ENCODE measurements around the gene PDCD4.
"Not testable (repeated sequence)": the region's sequence is repeated elsewhere in the genome, so short reads cannot be mapped to it uniquely, and the experiment has no call there.

The PDCD4 gene

DNA sequence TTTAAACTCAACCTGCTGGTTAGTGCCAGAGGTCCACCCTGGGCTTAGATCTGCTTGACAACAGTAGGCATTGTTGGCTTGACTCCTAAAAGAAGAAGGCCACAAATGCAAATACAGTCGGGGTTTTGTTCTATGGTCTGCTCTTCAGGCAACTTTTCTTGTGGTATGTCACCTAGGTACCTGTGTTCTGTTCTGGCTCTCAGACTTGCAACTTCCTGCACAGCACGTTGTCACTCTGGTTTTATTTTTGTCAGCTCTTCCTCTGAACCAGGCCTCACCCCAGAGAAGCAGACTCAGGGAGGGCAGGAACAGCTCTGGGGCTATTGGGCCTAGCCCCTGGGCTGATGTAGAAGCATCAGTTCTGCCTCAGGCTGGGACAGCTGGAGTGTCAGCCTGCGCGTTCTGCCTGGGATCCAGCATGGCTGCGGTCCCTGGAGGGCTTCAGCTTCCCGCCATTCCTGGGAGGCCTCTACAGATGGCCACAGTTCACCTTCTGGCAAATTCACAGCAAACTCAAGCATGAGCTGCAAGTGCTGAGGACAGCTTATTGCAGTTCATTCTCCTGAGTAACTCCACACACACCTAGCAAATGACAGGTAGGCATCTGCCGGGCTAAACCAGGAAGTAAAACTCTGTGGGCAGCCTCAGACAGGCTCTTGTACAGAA lies 11.0 kb upstream of the PDCD4 start:
- no peak for DNase-seq

DNA sequence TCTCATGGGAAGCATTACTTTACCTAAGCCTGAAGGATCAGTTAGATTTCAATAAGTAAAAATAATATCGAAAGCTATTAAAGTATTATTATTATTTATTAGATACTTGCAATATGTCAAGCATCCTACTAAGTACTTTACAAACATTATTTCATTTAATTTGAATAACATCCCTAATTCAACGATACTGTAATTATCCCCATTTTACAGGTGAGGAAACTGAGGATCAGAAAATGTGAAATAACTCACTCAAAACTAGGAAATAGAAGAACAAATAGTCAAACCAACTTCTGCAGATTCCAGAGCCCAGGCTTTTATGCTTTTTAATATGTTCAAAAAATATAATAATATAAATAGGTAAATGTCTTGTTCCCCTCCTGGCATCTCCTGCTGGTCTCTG lies 10.3 kb upstream of the PDCD4 start:
- no peak for DNase-seq

DNA sequence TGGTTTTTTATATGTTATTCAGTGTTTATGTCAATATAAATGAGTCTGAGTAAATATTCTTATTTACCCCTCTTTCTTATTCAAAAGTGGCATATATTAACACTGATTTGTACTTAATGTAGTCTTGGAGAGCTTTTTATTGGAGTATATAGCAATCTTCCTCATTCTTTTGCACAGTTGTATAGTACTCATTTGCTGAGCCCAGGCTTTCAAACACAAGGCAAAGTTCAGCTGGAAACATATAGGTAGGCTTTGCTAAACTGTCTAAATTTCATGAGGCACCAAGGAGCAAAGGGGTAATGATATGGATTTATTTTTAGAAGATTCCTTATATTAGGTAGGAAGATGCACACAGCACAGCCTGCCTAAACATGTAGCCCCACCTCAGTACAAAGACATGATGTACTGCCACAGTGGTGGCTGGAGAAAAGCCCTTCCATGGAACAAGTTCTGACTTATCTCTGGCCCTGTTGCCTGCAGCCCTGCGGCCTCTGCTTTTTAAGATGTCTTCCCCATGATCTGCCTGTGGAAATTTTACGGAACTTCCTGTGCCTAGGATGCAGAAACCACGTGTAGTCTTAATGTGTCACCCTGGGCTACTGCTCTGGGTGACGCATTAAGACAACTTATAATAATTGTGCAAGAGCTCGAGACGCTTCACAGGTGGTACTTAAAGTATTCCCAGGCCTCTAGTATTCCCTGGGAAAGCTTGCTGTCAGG lies 9.6 kb upstream of the PDCD4 start:
- no peak for DNase-seq

DNA sequence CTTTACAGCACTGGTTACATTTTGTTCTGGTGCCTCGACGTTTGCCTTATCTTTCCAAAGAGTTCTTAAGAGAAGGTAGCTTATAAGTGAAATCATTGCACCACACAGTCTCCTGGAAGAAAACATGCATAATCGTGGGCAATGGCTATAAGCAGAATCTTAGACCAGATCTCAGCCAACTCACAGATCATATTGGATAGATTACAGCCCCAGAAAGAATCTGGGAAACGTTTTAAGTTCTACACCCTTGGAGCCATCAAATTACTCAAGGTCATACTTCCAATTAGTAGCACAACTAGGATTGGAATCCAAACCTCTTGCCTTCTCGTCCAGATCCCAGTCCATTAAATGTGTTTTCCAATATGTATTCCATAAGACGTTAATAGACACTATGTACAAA lies 8.8 kb upstream of the PDCD4 start:
- DNase-seq, result no peak

DNA sequence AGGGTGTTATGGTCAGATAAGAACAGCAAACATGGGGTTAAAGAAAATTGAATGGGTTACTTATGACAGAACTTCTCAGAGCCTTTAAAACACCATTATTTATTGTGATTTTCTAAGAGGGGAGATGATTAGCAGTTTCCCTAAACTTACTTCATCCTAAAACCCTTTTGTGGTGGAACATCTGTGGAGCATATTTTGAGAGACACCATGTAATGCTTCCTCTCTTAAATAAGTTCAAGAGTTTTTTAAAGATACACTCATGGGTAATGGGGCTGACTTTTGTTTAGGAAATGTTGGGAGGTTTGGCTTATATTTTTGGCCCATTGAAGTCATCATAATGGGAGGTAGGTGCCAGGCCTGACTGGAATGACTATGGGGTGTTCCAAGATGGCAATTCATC lies 8.4 kb upstream of the PDCD4 start:
- no peak for DNase-seq

DNA sequence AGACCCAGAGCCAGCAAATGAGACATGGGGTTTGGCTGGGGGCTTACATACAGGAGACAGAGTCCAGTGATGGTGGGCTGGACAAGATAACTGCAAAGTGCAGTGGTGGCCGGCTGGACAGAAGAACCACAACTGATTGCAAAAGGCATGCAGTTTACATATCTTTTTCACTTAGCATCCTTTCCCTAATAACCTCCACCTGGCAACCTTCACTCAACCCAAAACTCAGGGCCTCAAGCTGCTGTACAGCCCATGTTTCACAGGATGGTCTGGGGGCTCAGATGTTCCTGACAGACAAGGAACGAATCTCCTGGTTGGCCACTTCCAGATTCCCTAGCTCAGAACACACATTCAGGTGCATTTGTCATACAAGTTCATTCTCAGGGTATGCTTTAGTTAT lies 7.8 kb upstream of the PDCD4 start:
- DNase-seq, result no peak

DNA sequence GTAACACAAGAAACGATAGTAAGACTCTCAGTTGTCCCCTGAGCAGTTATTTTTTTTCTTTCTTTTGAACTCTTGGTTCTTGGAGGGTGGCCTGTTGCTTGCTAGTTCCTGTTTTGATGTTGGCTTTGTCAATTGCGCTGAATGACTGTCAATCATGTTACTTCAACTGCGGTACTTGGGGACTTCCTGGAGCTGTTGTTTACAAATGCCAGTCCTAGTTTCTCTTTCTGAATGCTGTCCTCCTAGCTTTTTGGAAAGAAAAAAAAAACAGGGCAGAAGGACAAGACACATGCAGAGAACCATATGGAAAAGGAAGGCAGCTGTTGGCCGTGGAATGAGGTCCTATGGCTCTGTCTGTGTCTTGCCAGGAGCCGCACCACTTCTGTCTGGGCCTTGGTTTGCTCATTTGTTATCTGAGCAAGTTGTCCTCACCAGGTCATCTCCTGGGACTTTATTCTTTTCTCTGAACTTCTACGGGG lies 7.0 kb upstream of the PDCD4 start:
- no peak for DNase-seq

DNA sequence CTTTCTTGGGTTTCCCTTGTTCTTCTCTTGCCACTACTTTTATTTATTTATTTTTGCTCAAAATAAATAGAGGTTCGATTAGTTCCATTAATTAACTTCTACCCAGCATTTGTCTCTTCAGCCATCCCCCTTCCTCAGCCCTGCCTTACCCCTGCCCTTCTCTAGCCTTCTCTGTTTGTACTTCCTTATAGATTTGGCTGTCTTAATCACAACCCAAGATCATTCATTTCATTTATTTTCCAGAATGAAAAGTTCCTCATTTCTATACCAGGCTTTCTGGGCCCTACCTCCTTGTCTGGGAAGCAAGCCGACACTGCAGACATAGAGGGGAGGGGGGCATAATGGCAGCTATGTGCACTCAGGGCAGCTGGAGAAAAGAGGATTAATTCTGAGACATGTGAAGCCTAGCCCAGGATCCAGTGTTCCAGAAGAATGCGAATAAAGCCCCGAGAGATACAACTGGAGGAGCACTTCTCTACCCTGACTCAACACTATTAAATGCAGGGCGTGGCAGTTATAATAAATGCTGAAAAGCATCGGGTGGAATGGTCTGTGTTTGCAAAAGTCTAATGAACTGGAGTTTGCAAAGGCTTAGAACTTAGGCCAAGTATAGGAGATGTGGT lies 6.4 kb upstream of the PDCD4 start:
- DNase-seq, result no peak

DNA sequence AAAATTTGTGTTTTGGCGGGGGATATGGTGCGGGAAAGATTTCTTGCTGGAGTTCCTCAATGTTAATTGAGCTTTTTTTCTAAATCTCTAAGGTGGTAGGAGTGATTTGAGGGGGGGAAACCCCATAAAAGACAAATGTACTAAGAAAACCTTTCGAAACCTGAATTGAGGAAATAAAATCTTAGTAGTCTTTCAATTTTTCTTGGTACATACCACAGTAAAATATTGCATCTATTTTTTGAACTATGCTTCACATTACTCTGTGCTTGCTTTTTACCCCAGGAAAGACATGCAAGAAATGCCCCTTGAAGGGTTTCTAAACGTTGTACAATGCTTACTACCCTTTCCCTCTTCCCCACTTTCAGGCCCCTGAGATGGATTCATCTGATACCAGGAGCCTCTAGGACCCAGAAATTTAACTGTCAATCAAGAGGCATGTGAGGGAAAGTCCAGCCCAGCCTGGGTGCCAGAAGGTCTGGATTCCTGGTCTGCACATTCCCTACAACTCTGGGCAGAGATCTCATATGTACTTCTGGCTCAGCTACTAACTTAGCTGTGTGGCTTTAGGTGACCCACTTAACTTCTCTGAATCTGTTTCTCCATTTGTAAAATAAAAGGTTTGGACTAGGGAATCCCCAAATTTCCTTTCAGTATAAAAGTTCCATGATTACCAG lies 5.8 kb upstream of the PDCD4 start:
- no peak for DNase-seq

DNA sequence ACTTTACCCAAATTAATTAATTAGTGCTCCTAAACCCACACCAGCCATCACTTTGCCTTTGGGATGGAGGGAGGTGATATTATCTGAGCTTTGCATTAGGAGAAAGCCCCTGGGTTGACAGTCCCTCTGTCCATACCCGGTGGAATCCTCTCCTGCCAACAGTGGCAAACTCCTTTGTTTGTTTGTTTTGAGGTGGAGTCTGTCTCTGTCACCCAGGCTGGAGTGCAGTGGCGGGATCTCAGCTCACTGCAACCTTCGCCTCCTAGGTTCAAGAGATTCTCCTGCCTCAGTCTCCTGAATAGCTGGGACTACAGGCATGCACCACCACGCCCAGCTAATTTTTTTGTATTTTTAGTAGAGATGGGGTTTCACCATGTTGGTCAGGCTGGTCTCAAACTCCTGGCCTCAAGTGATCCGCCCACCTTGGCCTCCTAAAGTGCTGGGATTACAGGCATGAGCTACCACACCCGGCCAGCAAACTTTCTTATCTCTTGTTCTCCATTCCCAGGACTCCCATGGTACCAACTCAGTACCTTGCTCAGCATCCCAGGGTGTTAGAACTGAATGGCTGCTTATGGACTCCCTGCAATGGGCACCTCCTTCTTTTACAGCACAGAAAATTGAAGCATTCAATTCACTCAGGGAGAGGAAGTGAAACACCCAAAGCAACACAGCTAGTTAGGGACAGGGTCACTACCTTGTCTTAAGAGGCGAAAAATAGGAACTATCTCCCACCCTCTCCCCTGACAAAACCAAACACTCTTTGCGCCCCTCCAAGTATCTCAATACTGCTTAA lies 4.5 kb upstream of the PDCD4 start:
- not testable (repeated sequence) for DNase-seq

DNA sequence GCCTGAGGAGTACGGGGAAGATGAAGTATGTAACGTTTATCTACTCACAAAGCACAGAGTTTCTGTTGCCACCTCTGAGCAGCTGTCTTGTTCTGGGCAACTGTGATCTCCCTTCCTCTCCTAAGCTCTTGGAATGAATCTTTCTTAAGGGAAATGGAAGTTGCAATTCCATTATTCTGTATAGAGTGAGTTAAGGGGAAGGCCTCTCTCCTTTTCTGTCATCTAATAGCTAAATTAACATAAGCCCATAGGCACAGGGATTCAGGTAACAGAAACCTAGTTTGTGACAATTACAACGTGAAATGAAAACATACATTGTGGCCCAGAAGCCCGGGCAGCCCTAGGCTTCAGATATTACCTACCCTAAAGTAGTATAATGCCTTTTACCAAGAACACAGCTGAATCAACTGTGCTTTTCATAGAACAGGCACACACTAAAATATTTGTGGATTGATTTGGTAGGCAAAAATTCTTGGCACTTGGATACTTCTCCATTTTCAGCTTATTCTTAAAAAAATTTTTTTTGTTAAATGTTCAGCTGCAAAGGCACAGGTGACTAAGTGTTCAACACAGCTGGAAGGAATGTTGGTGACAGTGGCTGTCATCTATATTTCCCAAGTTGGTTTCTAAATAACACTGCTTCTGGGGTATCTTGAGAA lies 3.8 kb upstream of the PDCD4 start:
- no peak for DNase-seq

DNA sequence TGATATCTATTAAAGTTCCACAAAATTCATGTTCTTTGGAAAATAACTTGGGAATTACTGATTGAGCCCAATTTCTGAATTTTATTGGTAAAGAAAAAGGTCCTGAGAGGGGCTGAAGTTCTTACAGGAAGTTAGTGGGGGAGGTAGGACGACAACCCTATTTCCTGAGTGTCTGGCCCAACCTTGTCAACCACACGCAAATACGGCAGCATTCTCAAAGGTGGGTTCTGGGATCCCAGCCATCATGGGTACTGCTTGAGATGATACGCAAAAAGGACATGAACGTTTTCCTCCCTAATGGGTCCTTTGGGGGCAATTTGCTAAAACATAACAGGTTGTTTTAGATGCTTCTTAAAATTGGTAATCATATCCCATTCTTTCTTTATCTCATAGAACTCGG lies 2.7 kb upstream of the PDCD4 start:
- no peak for DNase-seq

DNA sequence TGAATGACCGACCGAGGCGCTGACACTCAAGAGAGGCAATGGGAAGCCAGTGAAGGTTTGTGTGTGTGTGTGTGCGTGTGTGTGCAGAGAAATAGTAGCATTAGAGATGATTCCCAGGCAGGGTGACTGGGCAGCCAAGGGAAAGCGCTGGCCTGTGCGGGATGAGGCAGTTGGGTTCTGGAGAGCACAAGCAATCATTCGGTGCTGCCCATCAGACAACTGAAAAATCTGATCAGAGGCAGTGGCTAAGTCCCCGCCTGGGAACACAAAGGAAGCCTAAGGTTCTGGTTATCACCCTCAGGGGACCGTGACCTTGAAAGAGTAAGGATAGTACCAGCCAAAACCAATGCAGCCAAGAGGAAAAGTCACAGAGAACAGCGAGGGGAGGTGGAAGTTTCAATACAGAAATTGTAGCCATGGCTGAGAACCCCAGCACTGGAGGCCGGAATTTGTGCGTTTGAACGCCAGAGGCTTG lies 868 bp upstream of the PDCD4 start:
- DNase-seq, result no peak

DNA sequence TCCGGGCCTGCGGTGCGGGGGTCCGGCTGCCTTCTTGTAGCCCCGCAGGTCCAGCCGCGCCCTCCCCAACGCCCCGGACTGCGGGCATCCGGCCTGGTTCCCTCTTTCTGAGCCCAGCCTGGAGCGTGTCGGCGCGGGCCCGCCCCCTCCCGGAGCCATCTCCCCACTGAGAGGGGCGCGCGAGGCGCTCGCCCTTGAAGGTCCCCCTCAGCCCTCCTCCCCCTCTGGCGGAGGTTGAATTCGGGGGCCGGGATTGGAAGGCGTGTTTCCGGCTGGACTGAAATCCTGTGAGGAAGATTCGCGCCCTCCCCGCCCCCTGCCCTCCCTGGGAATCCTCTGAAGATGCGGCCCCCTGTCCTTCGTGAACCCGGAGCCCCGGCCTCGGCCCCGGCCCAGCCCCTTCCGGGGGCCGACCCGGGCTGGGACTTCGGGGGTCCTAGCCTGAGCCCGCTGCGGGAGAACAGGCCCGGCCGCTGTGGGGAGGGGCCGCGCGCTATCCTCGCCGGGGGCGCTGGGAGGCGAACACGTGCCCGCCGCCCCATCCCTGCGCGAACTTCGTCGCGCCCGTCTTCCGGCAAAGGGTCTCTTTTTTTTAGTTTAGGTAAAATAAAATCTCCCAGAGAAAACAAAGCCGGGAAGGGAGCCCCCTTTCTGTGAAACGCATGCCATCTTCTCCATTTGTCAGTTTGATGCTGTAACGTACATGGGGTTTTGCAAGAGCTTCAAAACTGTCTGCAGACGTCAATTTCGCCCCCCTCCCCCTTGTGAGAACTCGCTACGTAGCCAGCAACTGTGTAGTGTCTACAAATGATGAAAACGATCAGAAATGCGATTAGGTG lies 636 bp downstream of the PDCD4 start:
- peak; percentile 91 for DNase-seq

DNA sequence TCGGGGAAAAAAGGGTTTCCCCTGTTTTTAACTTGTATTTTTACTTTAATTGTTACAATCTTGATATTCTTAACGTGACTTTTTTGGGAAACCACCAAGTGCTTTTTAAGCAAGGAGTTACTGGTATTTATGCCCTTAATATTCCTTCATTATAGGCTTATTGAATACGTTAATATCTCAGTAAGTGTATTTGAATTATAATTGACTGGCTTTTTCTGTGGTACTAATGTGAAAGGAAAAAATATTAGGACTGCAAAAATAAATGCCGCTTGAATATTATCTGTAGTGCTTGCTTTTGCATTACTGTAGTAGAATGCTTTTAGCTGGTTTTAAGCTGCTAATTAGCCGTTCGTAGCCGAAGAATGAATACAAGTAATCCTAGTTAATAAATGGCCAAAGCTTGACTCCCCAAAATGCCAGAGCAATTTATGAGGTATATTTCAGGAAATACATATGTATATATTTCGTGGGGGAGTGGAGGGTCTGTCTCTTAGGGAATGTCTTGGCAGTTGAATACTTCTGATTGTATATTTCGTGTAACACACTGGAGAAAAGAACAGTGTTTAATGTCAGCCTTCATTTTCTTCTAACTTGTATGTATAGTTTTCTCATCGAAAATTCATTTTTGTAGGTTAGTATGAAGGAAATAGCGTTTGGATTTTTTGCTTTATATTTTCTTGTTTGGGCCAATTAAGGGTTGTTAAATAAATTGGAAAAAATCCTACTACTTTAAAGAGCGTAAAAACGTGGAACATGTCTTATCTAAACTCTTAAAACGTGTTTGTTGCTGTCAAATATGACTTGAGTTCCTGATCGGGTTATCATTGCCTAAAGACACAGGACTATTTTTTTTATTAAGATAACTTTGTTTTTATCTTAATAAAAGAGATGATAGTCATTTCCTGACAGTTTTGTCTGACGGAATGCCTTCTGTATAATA lies 1.5 kb downstream of the PDCD4 start:
- peak; percentile 37 for DNase-seq

DNA sequence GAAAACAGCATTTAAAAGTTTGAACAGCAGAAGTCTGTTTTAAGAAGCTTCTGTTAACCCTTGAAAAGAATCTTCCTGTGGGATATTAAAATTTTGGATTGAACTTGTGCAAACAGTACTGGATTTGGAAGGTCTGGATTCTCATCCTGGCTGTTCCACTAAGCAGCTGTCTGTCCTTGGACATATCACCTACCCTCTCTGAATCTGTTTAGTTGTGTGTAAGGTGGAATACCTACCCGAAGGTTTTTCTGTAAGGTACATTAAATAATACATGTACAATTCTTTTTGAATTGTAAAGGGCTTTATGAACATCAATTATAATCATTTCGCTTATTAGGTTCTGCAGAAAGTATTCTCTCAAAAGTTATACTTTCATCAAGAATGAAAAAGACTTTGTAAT lies 2.2 kb downstream of the PDCD4 start:
- no peak for DNase-seq

DNA sequence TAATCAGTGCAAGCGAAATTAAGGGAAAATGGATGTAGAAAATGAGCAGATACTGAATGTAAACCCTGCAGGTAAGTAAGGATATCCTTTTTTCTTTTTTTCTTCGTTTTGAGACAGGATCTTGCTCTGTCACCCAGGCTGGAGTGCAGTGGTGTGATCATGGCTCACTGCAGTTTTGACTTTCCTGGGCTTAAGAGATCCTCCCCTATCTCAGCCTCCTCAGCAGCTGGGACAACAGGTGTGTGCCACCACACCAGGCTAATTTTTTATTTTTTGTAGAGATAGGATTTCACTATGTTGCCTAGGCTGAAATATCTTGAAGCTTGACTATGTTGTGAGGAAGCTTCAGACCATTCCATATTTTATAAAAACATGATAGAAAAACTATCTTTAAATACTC lies 4.3 kb downstream of the PDCD4 start:
- DNase-seq, result no peak

DNA sequence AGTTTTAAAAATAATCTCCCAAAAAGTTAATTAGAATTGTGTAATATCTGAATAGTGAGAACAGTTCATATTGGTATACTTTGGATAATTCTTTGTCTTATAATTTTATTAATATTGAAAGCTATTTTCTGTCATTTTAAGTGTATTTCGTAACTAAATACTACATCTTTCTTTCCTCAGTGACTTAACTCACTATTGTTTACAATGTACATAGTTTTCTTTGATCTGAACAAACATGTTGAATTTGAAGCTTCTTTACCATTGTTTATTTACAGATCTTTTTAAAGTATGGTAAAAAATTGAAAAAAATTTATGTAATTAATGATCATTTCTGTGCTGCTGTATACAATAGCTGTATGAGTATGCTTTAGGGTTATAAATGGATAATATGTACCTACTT lies 5.1 kb downstream of the PDCD4 start:
- DNase-seq, result no peak

DNA sequence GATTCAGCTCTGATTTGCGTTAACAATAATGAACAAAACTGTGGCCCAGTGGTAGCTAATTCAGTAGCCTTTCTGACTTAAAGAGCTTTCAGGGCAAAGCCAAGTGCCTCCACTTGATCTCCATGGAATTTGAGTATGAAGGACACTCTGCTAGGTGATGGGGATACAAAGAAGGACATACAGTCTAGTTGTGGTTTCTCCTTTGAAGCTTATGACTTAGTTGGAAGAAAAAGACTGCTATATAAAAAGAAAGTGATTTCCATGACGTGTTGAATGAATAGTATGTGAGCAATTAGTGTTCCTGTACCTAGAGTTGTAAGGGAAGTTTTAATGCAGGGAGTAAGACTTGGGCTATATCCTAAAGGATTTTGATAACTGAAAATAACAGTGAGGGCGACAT lies 8.3 kb downstream of the PDCD4 start:
- DNase-seq, result no peak

DNA sequence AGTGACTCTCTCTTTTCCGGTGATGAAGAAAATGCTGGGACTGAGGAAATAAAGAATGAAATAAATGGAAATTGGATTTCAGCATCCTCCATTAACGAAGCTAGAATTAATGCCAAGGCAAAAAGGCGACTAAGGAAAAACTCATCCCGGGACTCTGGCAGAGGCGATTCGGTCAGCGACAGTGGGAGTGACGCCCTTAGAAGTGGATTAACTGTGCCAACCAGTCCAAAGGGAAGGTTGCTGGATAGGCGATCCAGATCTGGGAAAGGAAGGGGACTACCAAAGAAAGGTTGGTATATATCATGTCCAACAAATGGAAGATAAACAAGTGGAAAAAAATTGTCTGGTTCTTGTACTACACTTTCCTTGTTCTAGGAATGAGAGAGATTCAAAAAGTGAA lies 9.5 kb downstream of the PDCD4 start:
- DNase-seq, result no peak
